ENCODE measurements around the gene PRMT7. TPM values are rescaled to one million over a fixed set of nuclear protein-coding genes. Genes with fewer than 3 reads are reported as not detected.
A peak's percentile ranks its signal among the peaks of the same experiment; 100 is the strongest.

PRMT7 gene
- total RNA-seq, 1 experiment from 2014 or later: 59.3 TPM

GRCh38 chr16:68372806-68373205 is 62.0 kb downstream of the PRMT7 start (continued):
- TF ChIP-seq ZNF416 (CRISPR knock-in tag; IDR thresholded peaks at IDR 0.05) (no peak), USF1 (CRISPR knock-in tag; IDR thresholded peaks at IDR 0.05) (no peak)

DNA sequence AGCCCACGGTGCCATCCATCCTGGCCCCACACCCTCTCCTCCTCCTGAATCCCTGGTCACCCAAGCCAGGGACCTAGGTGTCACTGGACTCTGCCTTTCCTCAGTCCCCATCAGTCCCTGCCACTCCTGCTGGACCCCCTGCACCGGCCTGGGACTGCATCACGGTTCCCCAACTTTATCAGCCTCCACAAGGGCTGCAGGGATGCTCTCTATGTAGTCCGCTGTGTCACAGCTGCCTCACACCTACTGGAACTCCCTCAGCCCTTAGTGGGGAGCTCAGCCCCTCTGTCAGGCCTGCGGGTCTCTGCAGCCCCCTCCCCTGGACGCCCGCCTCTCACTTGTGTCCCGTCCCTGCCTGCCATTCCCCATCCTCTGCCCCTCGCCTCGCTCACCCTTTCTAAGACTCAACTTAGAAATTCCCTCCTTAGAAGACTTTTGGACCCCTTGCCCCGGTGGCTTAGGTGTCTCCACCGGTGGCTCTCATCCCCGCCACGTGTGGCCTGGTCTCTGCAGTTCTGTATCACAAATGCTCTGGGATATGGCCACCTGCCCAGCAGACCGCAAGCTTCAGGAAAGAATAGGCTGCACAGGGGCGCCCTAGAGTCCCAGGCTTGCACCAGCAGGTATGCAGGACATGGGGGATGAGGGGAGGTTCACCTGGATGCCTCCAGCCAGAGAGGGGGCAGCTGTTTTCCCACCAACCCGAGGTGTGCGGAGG is 62.9 kb downstream of the PRMT7 start:
- Mint-ChIP-seq H3K36me3 (no peaks in the 10 kb centered on the region), H3K4me3 (no peak overlapping the region), H3K27me3 (ENCODE audit: low read depth) (peaks cover 2% of the 10 kb centered on the region; the same call in 1 of the 2 replicates), H3K27ac (no peak overlapping the region), H3K4me1 (peaks cover 7% of the 10 kb centered on the region), H3K9me3 (no peaks in the 10 kb centered on the region)
- ATAC-seq (no peak), DNase-seq (ENCODE audit: low spot score) (no peak)
- TF ChIP-seq, protein P1, sequence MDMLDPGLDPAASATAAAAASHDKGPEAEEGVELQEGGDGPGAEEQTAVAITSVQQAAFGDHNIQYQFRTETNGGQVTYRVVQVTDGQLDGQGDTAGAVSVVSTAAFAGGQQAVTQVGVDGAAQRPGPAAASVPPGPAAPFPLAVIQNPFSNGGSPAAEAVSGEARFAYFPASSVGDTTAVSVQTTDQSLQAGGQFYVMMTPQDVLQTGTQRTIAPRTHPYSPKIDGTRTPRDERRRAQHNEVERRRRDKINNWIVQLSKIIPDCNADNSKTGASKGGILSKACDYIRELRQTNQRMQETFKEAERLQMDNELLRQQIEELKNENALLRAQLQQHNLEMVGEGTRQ (CRISPR knock-in tag; IDR thresholded peaks at IDR 0.05): no peak
- TF ChIP-seq FOXP4 (CRISPR knock-in tag; IDR thresholded peaks at IDR 0.05): no peak
- ChIA-PET POLR2A (no interaction called here), CTCF (interaction anchor here (0.9 to 3.1 kb wide), 11 partner anchors 8 to 147 kb away, joined by 3 to 26 read pairs (median 3); partner anchors contain the start of gene SLC7A6)

- H3K36me3 Mint-ChIP-seq: no peaks in the 10 kb centered on the region
- H3K27ac Mint-ChIP-seq: 0 out of 2 replicates have a peak overlapping the region, but pooled peaks have one; percentile 32
- POLR2A ChIA-PET: no interaction called here
- H3K27me3 Mint-ChIP-seq (ENCODE audit: low read depth): peaks cover 2% of the 10 kb centered on the region; the same call in 1 of the 2 replicates
- TF ChIP-seq NR3C1 (CRISPR knock-in tag; conservative IDR thresholded peaks at IDR 0.05; ENCODE audit: low read depth): no peak
- no peak for TF ChIP-seq SOX15 (CRISPR knock-in tag; IDR thresholded peaks at IDR 0.05)
- no peak for TF ChIP-seq ZNF121 (CRISPR knock-in tag; IDR thresholded peaks at IDR 0.05)
- no peak for TF ChIP-seq MLX (CRISPR knock-in tag; IDR thresholded peaks at IDR 0.05)
- no peak for ATAC-seq
- no peaks in the 10 kb centered on the region for H3K9me3 Mint-ChIP-seq
- CTCF ChIA-PET: interaction anchor here (1.0 to 3.1 kb wide), 6 partner anchors 11 to 110 kb away, joined by 3 to 26 read pairs (median 5); partner anchors contain the start of gene SLC7A6
- no peak overlapping the region for H3K4me3 Mint-ChIP-seq
- DNase-seq (ENCODE audit: low spot score): no peak
- H3K4me1 Mint-ChIP-seq: peaks cover 1% of the 10 kb centered on the region
Measured at GRCh38 chr16:68374246-68374805, 63.5 kb downstream of the PRMT7 start.

GRCh38 chr16:68374961-68375660 is 64.3 kb downstream of the PRMT7 start:
- CTCF ChIA-PET: interaction anchor here (1.0 to 3.1 kb wide), 9 partner anchors 12 to 135 kb away, joined by 3 to 26 read pairs (median 3); partner anchors contain the start of genes SLC7A6 and SMPD3
- Mint-ChIP-seq H3K36me3 (no peaks in the 10 kb centered on the region), H3K27me3 (ENCODE audit: low read depth) (peaks cover 2% of the 10 kb centered on the region; the same call in 1 of the 2 replicates), H3K27ac (peak overlapping the region; percentile 72; the same call in 1 of the 2 replicates), H3K4me1 (no peaks in the 10 kb centered on the region), H3K9me3 (no peaks in the 10 kb centered on the region), H3K4me3 (no peak overlapping the region)
- ATAC-seq (peak; percentile 74), DNase-seq (ENCODE audit: low spot score) (no peak)
- POLR2A ChIA-PET: no interaction called here
- no peak for TF ChIP-seq SMAD3 (CRISPR knock-in tag; IDR thresholded peaks at IDR 0.05; ENCODE audit: borderline replicate concordance)
- TF ChIP-seq NR1H2 (CRISPR knock-in tag; IDR thresholded peaks at IDR 0.05): no peak
- no peak for TF ChIP-seq ESRRA (CRISPR knock-in tag; IDR thresholded peaks at IDR 0.05; ENCODE audit: borderline replicate concordance)
- TF ChIP-seq ZNF232 (CRISPR knock-in tag; IDR thresholded peaks at IDR 0.05): no peak
- TF ChIP-seq ZMAT4 (CRISPR knock-in tag; IDR thresholded peaks at IDR 0.05): no peak
- TF ChIP-seq ARID4B (CRISPR knock-in tag; IDR thresholded peaks at IDR 0.05; ENCODE audit: borderline replicate concordance): no peak
- no peak for TF ChIP-seq TEAD1 (CRISPR knock-in tag; IDR thresholded peaks at IDR 0.05)
- TF ChIP-seq ZNF671 (CRISPR knock-in tag; IDR thresholded peaks at IDR 0.05): no peak
- TF ChIP-seq ZNF263 (CRISPR knock-in tag; IDR thresholded peaks at IDR 0.05; ENCODE audit: low read depth): no peak
- no peak for TF ChIP-seq NFATC4 (CRISPR knock-in tag; IDR thresholded peaks at IDR 0.05)
- TF ChIP-seq FOXJ3 (CRISPR knock-in tag; IDR thresholded peaks at IDR 0.05; ENCODE audit: borderline replicate concordance): no peak
